ENCODE data around the gene TBC1D22B.

DNA sequence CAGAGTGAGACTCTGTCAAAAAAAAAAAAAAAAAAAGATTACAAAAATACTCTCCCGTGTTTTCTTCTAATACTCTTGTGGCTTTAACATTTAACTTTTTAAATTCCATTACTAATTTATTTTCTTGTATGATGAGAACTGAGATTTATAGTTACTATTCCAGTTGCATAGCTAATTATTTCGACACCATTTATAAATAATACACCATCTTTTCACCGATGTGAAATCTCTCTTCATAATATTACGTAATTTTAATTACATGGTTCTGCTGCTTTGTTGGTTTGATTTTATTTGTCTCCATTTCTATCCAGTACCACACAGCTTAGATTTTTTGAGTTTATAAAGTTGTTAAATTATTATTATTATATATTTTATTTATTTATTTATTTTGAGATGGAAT lies 42.4 kb downstream of the TBC1D22B start:
- TF ChIP-seq CTCF (IDR thresholded peaks at IDR 0.05) (no peak), POLR2A (IDR thresholded peaks at IDR 0.05; ENCODE audit: low read depth) (no peak)
